ENCODE data around the gene HOXA3.

- TF ChIP-seq EP300 (IDR thresholded peaks at IDR 0.05): no peak
- no peak for TF ChIP-seq POLR2A (IDR thresholded peaks at IDR 0.05)
- TF ChIP-seq CTCF (IDR thresholded peaks at IDR 0.05): no peak
Observed at GRCh38 chr7:27147199-27148030, 5.0 kb downstream of the HOXA3 start, which contains the start of gene HOXA6.

Measured in gastroesophageal sphincter (tissue), 3 donors.